Panc1 (cell line): ENCODE data around the gene ECHS1.

Source experiments
- CTCF ChIP-seq: fragments of 450-650 bp; IDR thresholded peaks from 2 replicates; pipeline ENCODE4 v1.5.1; 2017; ENCODE audit warnings: mild to moderate bottlenecking
- POLR2AphosphoS5 ChIP-seq: IDR thresholded peaks from 2 replicates; pipeline ENCODE4 v1.6.1; 2012; ENCODE audit warnings: mild to moderate bottlenecking, low read depth, low read length, moderate library complexity

- TF ChIP-seq CTCF: no peak
- no peak for TF ChIP-seq POLR2AphosphoS5
Observed at GRCh38 chr10:133337370-133337725, 35.8 kb downstream of the ECHS1 start.
